Activated naive CD4-positive, alpha-beta T cell treated with anti-CD3 and anti-CD28 coated beads, Interleukin-2, amount 50 U/mL, for 24 hours (primary cell): ENCODE data around the gene ZNF837.

Experiments used
- H3K27ac Mint-ChIP-seq: one replicate; pipeline ENCODE4 v1.8.0; 2021; ENCODE audit warnings: mild to moderate bottlenecking, mixed read lengths
- H3K27me3 Mint-ChIP-seq: one replicate; pipeline ENCODE4 v1.8.0; 2021; ENCODE audit warnings: mixed read lengths
- H3K36me3 Mint-ChIP-seq: one replicate; pipeline ENCODE4 v1.8.0; 2021; ENCODE audit warnings: mixed read lengths
- H3K4me1 Mint-ChIP-seq: one replicate; pipeline ENCODE4 v1.8.0; 2021; ENCODE audit warnings: mixed read lengths
- H3K4me3 Mint-ChIP-seq: one replicate; pipeline ENCODE4 v1.8.0; 2021; ENCODE audit warnings: mild to moderate bottlenecking, mixed read lengths
- H3K9me3 Mint-ChIP-seq: one replicate; pipeline ENCODE4 v1.8.0; 2021; ENCODE audit warnings: mixed read lengths

The ZNF837 gene

GRCh38 chr19:58399903-58400302 is 19.1 kb upstream of the ZNF837 start:
- H3K27me3 Mint-ChIP-seq = peaks cover 1% of the 10 kb centered on the region
- H3K9me3 Mint-ChIP-seq = no peaks in the 10 kb centered on the region
- peaks cover 3% of the 10 kb centered on the region for H3K36me3 Mint-ChIP-seq
- H3K27ac Mint-ChIP-seq = no peak overlapping the region
- H3K4me1 Mint-ChIP-seq = peaks cover 22% of the 10 kb centered on the region
- H3K4me3 Mint-ChIP-seq = no peak overlapping the region

DNA sequence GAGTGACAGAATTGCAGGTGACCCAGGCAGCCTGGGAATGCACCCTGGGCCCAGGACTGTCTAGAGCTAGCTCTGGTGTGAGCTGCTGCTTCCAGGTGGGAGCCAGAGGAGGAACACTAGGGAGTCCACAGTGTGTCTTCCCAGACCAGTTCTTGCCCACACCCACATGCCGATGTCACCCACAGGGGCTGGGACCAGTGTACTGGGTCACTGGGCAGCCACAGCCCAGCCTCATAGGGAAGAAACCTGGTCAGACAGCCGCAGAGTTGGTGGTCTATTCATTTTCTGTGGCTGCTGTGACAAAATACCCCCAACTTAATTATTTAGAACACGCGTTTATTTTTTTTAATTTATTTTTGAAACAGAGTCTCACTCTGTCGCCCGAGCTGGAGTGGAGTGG is 17.7 kb upstream of the ZNF837 start:
- Mint-ChIP-seq H3K36me3 (peaks cover 13% of the 10 kb centered on the region), H3K9me3 (no peaks in the 10 kb centered on the region), H3K4me3 (no peak overlapping the region), H3K27me3 (peaks cover 1% of the 10 kb centered on the region), H3K27ac (no peak overlapping the region), H3K4me1 (peaks cover 27% of the 10 kb centered on the region)

- H3K4me3 Mint-ChIP-seq = no peak overlapping the region
- peaks cover 1% of the 10 kb centered on the region for H3K27me3 Mint-ChIP-seq
- no peaks in the 10 kb centered on the region for H3K9me3 Mint-ChIP-seq
- H3K36me3 Mint-ChIP-seq = peaks cover 14% of the 10 kb centered on the region
- peaks cover 27% of the 10 kb centered on the region for H3K4me1 Mint-ChIP-seq
- no peak overlapping the region for H3K27ac Mint-ChIP-seq
Observed at GRCh38 chr19:58398087-58398486, 17.3 kb upstream of the ZNF837 start.

- Mint-ChIP-seq H3K27ac (no peak overlapping the region), H3K36me3 (peaks cover 17% of the 10 kb centered on the region), H3K27me3 (peaks cover 1% of the 10 kb centered on the region)
Observed at GRCh38 chr19:58397533-58398037, 16.8 kb upstream of the ZNF837 start.

DNA sequence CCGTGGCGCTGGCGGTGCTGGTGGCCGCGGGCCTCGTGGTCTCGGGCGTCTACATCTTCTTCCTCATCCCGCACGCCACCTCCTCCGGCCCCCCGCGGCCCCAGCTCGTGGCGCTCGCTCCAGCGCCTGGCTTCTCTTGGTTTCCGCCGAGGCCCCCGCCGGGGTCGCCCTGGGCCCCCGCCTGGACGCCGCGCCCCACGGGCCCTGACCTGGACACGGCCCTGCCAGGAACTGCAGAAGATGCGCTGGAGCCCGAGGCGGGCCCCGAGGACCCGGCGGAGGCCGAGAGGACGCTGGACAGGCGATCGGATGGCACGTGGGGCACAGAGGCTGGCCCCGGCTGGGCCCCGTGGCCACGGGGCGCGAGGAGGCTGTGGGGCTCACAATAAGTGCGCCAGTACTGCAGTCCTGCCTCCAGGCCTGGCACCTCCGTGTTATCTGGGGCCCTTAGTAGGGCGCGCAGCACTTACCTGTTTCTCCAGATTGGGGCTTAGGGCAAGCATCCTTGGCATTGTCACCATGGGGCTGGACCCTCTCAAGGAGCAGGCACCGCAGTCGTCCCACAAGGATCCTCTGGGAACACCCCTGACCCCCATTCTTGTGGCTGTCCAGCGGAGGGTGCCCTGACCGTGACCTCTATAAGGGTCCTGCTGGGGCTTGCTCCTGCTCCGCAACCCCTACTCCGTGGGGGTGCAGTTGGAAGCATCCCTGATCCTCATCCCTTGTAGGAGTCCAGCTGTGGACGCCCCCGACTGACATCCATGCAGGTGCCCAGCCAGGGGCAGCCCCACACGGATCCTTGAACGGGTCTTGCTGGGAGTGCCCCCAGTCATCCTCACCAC is 16.1 kb upstream of the ZNF837 start:
- no peaks in the 10 kb centered on the region for H3K9me3 Mint-ChIP-seq
- peaks cover 1% of the 10 kb centered on the region for H3K27me3 Mint-ChIP-seq
- no peak overlapping the region for H3K4me3 Mint-ChIP-seq
- no peak overlapping the region for H3K27ac Mint-ChIP-seq
- H3K4me1 Mint-ChIP-seq = peaks cover 25% of the 10 kb centered on the region
- H3K36me3 Mint-ChIP-seq = peaks cover 17% of the 10 kb centered on the region

More at GRCh38 chr19:58397533-58398037, 16.8 kb upstream of the ZNF837 start:
- Mint-ChIP-seq H3K4me3 (no peak overlapping the region), H3K4me1 (peaks cover 25% of the 10 kb centered on the region), H3K9me3 (no peaks in the 10 kb centered on the region)

DNA sequence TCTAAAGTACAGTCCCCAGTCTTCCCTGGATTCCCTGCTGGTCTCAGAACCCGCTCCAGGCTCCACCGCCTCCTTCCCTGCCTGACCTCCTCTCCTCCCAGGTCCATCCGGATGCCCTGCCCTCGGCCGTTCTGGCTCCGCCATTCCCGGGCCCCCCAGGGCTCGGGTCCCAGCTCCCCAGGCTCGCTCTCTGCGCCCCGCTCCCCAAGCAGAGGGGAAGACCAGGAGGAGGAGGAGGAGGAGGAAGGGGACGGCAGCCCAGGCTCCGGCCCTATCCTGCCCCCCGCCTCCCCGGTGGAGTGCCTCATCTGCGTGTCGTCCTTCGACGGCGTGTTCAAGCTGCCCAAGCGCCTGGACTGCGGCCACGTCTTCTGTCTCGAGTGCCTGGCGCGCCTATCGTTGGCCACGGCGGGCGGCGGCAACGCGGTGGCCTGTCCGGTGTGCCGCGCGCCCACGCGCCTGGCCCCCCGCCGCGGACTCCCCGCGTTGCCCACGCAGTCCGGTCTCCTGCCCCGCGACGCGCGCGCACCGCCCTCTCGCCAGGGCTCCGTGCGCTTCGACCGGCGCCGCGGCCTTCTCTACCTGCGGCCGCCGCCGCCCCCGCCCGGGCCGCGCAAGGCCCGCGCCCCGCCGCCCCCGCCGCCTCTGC is 15.3 kb upstream of the ZNF837 start:
- Mint-ChIP-seq H3K9me3 (no peaks in the 10 kb centered on the region), H3K36me3 (peaks cover 19% of the 10 kb centered on the region), H3K4me1 (peaks cover 21% of the 10 kb centered on the region), H3K27ac (peak overlapping the region; percentile 46), H3K4me3 (no peak overlapping the region), H3K27me3 (peaks cover 1% of the 10 kb centered on the region)

DNA sequence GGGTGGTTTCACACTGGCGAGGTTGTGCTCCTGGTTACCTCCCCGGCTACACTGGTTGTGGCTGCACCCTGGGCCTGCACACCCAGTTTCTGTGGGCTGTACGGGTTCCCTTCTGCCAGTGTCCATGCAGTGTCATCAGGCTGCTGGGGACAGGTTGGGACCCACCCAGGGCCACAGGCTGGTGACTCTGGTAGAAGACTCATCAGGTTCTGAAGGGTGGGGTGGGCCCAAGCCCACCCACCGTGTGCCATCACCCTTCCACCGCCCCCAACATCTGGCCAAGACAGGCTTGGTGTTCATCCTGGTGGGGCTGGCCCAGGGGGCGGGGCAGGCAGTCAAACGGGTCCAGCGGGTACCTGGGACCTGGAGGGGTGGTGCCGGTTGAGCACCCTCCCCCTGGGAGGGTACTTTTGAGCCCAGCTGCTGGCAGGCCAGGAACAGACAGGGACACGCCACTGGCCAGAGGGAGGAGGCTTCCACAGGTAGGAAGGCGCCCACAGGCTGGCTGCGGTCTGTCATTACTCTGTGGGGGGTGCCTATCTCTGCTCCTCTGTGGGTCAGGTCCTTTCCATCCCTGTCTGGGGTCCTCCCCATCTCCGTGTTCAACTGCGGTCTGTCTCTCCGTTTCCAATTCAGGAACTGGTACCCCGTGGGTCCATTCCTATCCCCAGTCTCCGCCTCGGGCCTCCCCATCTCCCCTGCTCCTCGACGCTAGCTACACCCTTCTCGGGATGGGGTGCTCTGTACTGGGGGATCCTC is 14.6 kb upstream of the ZNF837 start, which contains the start of gene RNF225:
TSS of gene RNF225 (plus strand) at position 437 of the 759 bp plus-strand sequence. CDS start 434 bp downstream, outside the sequence.
- Mint-ChIP-seq H3K27ac (peak within 1 kb of the TSS; percentile 46), H3K4me3 (no peak within 1 kb of the TSS), H3K36me3 (peaks cover 22% of the 10 kb centered on the region), H3K9me3 (no peaks in the 10 kb centered on the region), H3K27me3 (peaks cover 1% of the 10 kb centered on the region), H3K4me1 (peaks cover 20% of the 10 kb centered on the region)

- Mint-ChIP-seq H3K27me3 (peaks cover 1% of the 10 kb centered on the region), H3K27ac (peak overlapping the region; percentile 41), H3K4me3 (no peak overlapping the region), H3K9me3 (no peaks in the 10 kb centered on the region), H3K36me3 (peaks cover 22% of the 10 kb centered on the region), H3K4me1 (peaks cover 18% of the 10 kb centered on the region)
Observed at GRCh38 chr19:58394821-58395219, 14.0 kb upstream of the ZNF837 start.

DNA sequence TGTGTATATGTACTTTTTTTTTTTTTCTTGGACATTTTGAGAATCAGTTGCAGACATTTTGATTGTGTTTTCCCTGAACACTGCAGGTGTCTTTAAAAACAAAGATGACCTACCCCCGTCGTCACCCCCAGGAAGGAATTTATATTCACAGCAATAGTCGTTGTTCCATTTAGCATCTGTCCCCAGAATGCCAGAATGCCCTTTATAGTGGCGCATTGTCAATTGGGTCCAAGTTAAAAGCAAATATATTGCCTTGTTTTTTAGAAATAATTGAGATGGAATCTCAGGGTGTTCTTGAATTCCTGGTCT is 12.8 kb upstream of the ZNF837 start:
- peaks cover 27% of the 10 kb centered on the region for H3K4me1 Mint-ChIP-seq
- no peaks in the 10 kb centered on the region for H3K9me3 Mint-ChIP-seq
- H3K27ac Mint-ChIP-seq = no peak overlapping the region
- no peak overlapping the region for H3K4me3 Mint-ChIP-seq
- H3K27me3 Mint-ChIP-seq = peaks cover 1% of the 10 kb centered on the region
- peaks cover 28% of the 10 kb centered on the region for H3K36me3 Mint-ChIP-seq

- no peaks in the 10 kb centered on the region for H3K9me3 Mint-ChIP-seq
- peak overlapping the region; percentile 36 for H3K4me3 Mint-ChIP-seq
- peaks cover 28% of the 10 kb centered on the region for H3K36me3 Mint-ChIP-seq
- H3K4me1 Mint-ChIP-seq = peaks cover 32% of the 10 kb centered on the region
- peaks cover 1% of the 10 kb centered on the region for H3K27me3 Mint-ChIP-seq
- H3K27ac Mint-ChIP-seq = no peak overlapping the region
Observed at GRCh38 chr19:58392945-58393724, 12.3 kb upstream of the ZNF837 start.

DNA sequence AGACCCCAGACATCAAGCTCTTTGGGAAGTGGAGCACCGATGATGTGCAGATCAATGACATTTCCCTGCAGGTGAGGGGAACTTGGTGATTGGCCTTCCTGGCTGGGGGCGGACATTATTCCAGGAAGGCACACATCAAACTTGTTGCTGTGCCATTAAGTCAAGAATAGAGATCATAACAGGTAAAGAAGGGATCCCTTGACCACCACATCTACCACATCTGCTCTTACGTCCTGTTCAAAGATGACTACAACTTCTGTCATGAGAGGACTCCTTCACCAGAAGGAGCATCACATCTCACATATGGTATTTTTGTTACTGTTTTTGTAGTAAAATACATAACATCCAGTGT is 7.3 kb upstream of the ZNF837 start:
- Mint-ChIP-seq H3K9me3 (no peaks in the 10 kb centered on the region), H3K4me3 (peak overlapping the region; percentile 96), H3K27ac (peak overlapping the region; percentile 68), H3K27me3 (no peaks in the 10 kb centered on the region), H3K36me3 (peaks cover 20% of the 10 kb centered on the region), H3K4me1 (peaks cover 31% of the 10 kb centered on the region)

DNA sequence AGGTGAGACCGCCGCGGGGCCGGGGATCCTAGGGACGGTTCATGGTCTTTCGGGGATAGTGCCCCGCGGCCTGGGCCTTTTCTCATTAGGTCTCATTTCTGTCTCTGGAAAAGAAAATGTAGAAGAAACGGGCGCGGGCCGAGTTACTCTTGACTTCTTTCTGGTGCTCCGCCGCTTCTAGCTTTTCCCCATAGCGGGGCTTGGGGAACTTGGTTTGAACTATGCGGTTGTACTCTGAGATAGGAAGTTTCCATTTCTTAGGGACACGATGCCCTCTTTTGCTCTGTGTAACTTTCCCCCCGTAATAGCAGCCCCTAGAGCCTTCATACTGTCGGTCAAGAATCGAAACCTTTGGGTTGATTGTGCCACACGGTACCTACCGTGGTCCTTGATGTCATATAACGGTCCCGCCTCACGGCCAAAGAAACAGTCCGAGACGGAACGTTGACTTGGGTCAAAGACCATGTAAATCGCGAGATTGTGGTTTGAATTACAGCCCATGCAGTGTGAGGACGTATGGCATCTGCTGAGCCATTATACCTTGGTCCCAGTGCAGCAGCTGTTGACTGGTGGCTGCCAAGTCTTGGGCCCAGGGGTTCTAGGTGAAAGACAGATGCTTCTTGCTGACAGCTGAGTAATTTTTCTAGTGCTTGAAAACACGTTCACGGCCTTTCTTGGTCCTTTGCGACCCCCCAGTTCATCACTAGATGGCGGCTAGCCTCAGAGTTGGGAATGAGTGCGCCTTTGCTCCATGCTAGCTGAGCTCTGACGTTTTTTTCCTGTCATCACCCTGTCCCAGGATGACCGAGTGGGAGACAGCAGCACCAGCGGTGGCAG is 6.7 kb upstream of the ZNF837 start:
- H3K27me3 Mint-ChIP-seq = no peaks in the 10 kb centered on the region

GRCh38 chr19:58386576-58387337 is 5.9 kb upstream of the ZNF837 start, which contains the start of gene RPS5:
Gene RPS5 (plus strand): TSS chr19:58387269. CDS start chr19:58388138, 869 bp downstream.
- peak within 1 kb of the TSS; percentile 96 for H3K4me3 Mint-ChIP-seq
- H3K4me1 Mint-ChIP-seq = peaks cover 35% of the 10 kb centered on the region

More for the DNA sequence above, 6.7 kb upstream of the ZNF837 start:
- Mint-ChIP-seq H3K27ac (peak overlapping the region; percentile 99), H3K4me1 (peaks cover 31% of the 10 kb centered on the region), H3K4me3 (peak overlapping the region; percentile 96), H3K9me3 (no peaks in the 10 kb centered on the region), H3K36me3 (peaks cover 18% of the 10 kb centered on the region)

More at GRCh38 chr19:58386576-58387337, 5.9 kb upstream of the ZNF837 start, which contains the start of gene RPS5:
- Mint-ChIP-seq H3K27me3 (no peaks in the 10 kb centered on the region), H3K9me3 (no peaks in the 10 kb centered on the region), H3K36me3 (peaks cover 16% of the 10 kb centered on the region), H3K27ac (peak within 1 kb of the TSS; percentile 99)
